CD4-positive, alpha-beta T cell treated with Interleukin-15 for 4 hours (primary cell): Measurements from ENCODE around the gene BRD4.

Experiments
- DNase-seq: peaks from one replicate; pipeline ENCODE4 v3.0.0-alpha.2; 2020; ENCODE audit warnings: low spot score

Gene BRD4

GRCh38 chr19:15248648-15249527 lies 83.5 kb downstream of the BRD4 start:
- no peak for DNase-seq

DNA sequence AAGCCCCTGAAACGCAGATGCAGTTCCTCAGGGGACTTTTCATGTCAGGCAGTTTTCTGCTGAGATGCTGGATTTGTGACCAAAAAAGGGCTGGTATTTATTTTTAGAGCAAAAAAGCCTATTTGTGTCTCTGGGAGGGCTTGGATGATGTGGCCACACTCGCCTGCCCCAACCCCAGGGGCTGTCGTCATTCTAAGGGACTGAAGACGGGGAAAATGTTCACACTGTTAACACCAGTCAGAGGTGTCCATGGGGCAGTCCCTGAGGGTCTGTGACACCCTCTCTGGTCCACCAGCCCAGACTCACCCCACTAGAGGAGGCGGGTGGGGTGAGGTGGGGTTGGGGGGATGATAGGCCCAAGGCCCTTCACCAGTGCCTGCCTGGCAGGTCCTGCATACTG lies 84.2 kb downstream of the BRD4 start:
- no peak for DNase-seq

DNA sequence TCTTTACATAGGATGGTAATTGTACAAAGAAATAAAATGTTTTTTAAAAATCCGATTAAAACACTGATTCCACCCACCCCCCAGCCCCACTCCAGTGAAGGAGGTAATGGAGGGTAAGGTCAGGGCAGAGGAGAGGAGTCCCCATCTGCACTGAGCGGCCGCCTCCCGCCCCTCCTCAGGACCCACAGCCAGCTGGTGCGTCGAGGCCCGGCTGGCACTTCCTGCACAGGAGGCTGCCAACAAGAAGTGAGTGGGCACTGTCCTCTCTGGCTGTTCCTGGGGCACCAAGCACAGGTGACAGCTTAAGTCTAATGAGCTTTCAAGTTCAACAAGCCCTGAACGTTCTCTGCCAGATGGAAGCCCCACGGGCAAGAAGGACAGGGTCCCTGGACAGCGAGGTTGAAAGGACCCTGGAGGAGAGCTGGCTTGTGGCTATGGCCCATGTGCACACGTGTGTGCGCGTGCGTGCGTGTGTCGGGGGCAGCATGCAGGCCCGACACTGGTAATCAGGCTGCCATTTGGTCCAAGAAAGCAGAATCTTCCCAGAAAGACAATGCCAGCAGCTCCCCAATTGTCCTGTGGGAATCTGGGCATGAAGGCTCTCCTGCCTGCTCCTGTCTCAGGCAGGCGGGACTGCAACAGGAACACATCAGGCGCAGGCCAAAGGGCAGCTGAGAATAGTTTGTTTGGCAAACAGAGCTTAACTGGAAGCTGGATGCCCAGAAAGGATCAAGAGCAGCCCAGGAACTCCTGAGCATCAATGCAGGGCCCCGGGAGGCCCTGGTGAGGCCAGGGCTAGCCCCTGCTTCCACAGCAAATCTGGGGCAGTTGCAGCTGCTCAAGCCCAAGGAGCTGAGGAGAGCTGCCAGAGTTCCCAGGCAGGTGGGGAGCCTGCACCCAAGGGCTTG lies 85.0 kb downstream of the BRD4 start:
- DNase-seq: no peak

DNA sequence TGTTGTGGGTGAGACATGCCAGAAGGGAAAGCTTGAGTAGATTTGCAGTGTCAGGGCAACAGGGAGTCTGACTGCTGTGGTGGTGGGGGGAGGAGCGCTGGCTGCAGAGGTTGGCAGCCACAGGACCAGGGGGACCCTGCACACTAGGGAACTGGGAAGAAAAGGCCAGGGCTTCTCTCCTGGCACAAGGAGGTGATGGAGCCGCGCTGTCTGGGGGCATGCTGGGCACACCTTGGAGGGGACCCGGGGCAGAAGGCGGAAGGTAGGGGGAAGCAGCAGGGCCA lies 86.2 kb downstream of the BRD4 start:
- no peak for DNase-seq

DNA sequence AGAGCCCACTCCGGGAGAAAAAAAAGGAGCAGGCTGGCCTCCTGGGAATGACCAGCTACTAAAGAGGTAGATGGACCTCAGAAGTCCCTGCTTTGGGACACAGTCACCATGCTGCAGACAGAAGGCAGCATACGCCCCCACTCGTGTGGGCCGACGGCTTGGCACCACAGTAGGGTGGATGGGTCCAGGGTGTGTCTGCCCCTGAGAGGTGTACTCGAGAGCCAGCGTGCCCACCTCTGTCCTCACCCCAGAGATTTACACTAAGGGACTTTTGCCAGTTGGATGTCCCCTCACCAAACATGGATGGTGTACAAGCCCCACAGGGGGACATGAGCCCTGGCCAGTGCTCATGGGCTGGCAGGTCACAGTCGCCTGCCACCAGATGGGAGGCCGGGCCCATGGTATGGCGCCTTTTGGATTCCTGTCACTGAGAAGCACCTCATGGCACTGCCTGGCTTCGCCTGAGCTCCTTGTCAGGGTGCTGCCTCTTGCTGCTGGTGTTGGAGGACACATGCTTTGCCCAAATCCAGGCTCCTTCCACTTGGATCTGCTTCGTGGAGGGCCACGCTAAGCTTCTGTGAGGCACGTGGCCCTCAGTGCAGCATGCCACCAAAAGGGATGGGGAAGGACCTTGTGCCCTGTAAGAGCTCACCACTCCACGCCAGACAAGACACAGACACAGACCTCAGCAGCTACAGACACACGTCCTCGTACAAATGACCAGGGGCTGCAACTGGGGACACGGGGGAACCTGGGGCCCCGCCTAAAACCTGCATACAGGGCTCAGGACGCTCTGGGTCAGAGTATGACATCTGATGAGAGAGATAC lies 86.8 kb downstream of the BRD4 start:
- no peak for DNase-seq

- no peak for DNase-seq
These were observed 87.5 kb downstream of the BRD4 start for GRCh38 chr19:15244808-15245207.

- no peak for DNase-seq
These were observed 88.1 kb downstream of the BRD4 start for GRCh38 chr19:15244106-15244803.

DNA sequence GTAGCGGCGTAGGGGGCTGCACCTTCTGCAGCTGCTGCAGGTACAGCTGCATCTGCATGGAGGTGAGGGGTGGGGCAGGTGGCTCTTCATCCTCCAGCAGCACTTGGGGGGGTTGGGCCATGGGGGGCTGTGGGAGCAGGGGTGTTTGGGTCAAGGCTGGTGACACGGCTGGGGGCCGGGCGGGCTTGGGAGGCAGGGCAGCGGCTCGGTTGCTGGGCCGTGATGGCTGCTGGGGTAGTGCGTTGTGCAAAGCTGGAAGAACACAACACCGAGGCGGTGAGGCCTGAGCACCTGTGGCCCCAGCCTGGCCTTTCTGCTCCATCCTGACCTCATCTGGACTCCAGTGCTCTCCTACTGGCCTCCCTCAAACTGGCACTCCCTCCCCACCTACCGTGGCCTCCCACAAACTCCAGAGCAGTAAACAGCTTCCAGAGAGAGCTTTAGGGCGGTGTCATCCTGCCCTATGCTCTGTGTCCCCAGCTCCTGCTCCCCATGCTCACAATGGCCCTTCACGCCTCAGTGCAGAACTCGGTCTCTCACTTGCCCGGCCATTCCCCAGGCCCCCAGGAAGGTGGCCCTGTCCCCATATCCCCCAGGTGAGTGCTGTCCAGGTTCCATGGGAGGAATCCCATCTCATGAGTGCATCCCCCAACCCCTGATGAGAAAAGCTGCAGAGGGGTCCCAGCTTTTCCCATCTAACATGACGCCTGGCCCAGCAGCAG lies 88.9 kb downstream of the BRD4 start:
- no peak for DNase-seq

GRCh38 chr19:15241259-15241910 lies 91.0 kb downstream of the BRD4 start:
- no peak for DNase-seq

GRCh38 chr19:15240515-15240914 lies 91.8 kb downstream of the BRD4 start:
- no peak for DNase-seq

DNA sequence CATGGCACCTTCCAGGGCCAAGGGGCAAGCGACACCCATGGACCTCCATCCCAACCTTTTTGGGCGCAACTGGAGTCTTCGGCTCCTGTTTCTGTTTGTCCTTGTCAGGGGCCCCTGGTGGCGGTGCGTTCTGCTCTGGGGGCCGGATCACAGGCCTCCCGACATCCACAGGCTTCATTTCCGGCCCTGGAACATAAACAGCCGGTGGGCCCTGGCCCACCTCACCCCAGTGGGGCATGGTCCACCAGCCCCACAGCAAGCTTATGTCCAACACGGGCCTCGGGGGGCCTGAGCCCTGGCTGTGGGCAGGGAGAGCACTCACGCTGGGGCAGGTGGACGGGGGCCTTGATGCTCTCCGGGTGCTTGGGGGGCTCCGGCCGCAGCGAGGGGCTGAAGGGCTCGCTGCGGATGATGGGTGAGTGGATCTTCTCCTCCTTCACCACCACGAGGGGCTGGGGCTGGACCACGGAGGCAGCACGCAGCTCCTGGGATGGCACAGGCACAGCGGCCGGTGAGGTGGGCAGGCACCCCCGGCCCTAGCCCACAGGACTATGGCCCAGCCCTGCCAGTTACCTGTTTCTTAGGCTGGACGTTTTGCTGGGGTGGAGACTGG lies 92.9 kb downstream of the BRD4 start:
- DNase-seq: no peak

- DNase-seq: no peak
These were observed 93.6 kb downstream of the BRD4 start for GRCh38 chr19:15238639-15239155.

GRCh38 chr19:15237759-15238638 lies 94.3 kb downstream of the BRD4 start:
- DNase-seq: no peak

DNA sequence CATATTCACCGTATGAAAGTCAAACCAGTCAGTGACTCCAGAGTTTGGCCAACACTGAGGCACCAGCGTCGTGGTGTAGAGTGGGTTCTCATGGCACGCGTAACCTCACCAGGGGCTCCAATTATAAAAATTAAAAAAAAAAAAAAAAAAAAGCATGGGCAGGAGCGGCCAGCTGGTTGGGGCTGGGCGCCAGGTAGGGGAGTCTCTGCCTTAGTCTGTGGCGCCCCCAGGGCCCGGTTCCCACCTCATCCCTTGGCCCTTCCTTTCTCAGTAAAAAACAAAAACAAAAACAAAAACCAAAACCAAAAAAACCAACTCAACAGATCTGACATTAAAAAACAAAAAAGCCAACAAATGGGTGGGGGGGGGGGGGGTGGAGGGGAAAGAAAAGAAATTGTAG lies 95.5 kb downstream of the BRD4 start:
- DNase-seq: no peak

DNA sequence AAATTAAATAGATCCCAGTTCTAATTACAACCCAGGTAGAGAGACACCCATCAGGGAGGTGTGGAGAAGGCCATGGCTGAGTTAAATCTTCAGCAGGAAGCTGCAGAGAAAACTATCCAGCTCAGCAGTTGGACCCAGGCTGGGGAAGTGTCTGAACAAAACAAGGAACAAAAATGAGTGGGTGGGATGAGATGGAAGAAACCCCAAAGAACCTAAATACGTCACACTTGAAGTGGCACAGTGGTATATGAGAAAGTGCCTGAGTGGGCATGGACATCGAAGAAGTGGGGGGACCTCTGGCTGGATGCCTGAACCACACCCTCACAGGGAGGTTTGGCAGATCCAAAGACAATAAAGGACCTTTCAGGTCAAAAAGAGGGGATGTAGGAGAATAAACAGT lies 96.6 kb downstream of the BRD4 start:
- DNase-seq: no peak

DNA sequence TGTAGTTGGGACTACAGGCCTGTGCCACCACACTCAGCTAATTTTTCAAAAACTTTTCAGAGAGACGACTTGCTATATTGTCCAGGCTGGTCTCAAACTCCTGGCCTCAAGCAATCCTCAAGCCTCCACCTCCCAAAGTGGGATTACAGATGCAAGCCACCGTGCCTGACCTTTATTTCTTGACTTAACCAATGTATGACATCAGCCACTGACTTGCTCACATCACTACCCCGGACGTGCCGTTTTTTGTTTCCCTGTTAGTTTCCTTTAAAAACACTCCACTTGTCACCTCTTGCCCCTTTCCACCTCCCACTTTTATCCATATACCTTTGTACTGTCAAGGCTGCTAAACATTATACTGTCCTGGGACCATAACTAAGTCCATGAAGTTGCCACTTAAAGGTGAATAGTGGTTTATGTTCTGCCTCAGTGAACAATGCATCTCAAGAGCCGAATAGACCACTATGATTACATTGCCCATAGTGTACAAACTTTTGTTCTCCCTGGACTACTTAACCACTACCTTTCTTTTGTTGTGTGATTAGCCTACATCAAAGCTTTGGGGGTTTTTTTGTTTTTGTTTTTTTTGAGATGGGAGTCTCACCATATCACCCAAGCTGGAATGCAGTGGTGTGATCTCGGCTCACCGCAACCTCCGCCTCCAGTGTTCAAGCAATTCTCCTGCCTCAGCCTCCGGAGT lies 97.8 kb downstream of the BRD4 start:
- no peak for DNase-seq

DNA sequence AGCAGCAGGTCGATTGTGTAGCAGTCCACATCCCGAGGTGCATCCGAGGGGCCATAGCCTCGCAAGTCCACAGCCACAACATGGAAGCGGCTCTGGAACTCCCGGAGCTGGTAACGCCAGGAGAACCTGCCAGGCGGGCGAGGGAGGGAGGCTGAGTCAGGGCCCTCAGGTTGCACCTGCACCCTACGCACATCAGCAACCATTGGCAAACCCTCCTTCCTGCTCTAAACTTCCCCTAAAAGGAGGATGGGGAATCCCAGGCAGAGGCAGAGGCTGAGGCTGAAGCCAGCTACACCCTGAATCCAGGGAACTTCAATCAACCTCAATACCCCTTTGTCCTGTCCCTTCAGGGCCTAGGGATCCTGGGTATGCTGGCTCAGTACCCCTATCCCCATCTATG lies 101.1 kb downstream of the BRD4 start:
- DNase-seq: no peak

DNA sequence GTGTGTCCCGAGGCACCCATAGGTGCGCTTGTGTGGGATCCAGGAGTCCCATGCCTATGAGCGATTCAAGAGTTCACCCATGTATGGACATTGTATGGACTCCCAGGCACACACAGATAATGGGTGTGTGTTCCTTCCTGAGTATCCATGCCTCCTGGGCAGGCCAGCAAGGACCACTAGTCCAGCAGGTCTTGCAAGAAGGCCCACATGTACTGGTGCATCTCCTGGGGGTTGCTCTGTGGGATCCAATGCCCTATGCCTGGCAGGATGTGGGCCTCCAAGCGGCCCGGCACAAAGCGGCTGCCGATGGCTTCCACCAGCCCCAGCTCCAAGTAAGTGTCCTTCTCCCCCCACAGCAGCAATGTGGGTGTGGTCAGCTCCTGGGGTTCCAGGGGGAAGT lies 105.1 kb downstream of the BRD4 start:
- no peak for DNase-seq
